Left lung (tissue), 10 donors: Measurements from ENCODE around the gene PAXX. TPM values are rescaled to one million over a fixed set of nuclear protein-coding genes. Genes with fewer than 3 reads are reported as not detected.

Source experiments
- ATAC-seq: fragments of 200-7000 bp; cut with Tn5 transposase; one replicate; pipeline ENCODE4 v1.9.1; 2020; ENCODE audit warnings: moderate library complexity
- DNase-seq, 4 donors: peaks; one replicate each; pipeline ENCODE4 v3.0.0-alpha.2; 2013 to 2020
- H3K27ac ChIP-seq, 2 donors: fragments of 200-600 bp; sonication (generic) in 1 of 2; one replicate each; pipeline versions ENCODE4 v1.5.0 to v1.8.0; 2020 to 2021
- H3K27me3 ChIP-seq, 2 donors: fragments of 200-600 bp; sonication (generic) in 1 of 2; one replicate each; pipeline versions ENCODE4 v1.5.0 to v1.8.0; 2020 to 2021
- H3K36me3 ChIP-seq, 2 donors: fragments of 200-600 bp; sonication (generic) in 1 of 2; one replicate each; pipeline versions ENCODE4 v1.5.0 to v1.8.0; 2020 to 2021
- H3K4me1 ChIP-seq, 2 donors: fragments of 200-600 bp; one replicate each; pipeline ENCODE4 v1.8.0; 2021
- H3K4me3 ChIP-seq, 2 donors: fragments of 200-600 bp; sonication (generic) in 1 of 2; one replicate each; pipeline versions ENCODE4 v1.5.0 to v1.8.0; 2020 to 2021; ENCODE audit warnings: mild to moderate bottlenecking in 1 of 2
- H3K9me3 ChIP-seq, 2 donors: fragments of 200-600 bp; sonication (generic) in 1 of 2; one replicate each; pipeline versions ENCODE4 v1.5.0 to v1.8.0; 2020 to 2021
- intact Hi-C, 2 donors: fragments of 100-400 bp; cut with DNase I; formaldehyde crosslinking; loops; one replicate each; pipeline versions ENCODE4 v1.11.2 to v1.14.2; 2022
- polyA plus RNA-seq, 6 donors: library from polyadenylated mRNA; unstranded; fragments of 120-200 nt; gene quantifications; one replicate each; pipeline ENCODE4 v1.2.1, GENCODE V29; 2013; ENCODE audit not compliant: insufficient read length in 6 of 6
- total RNA-seq, 2 donors: library from RNA; stranded (reverse); fragmentation: NEBNext Ultra II Directional; extraction: Animal tissue kit (Norgen Biotek cat#: 25700); gene quantifications; one replicate each; pipeline ENCODE4 v1.2.1, GENCODE V29; 2021
- TF ChIP-seq, protein P1 (sequence below), 2 donors: fragments of 200-600 bp; sonication (generic) in 1 of 2; IDR thresholded peaks; one replicate each; pipeline versions ENCODE4 v1.5.0 to v1.8.0; 2021; ENCODE audit warnings: antibody characterized with exemption in 2 of 2
- donor health status: DM: no; HTN: yes; CAD: no.
- donor health status: DM: no; HTN: no; CAD: no.

The PAXX gene
- total and polyA plus RNA-seq, 8 donors: 28.1 to 56.6 (median 34.2) TPM

DNA sequence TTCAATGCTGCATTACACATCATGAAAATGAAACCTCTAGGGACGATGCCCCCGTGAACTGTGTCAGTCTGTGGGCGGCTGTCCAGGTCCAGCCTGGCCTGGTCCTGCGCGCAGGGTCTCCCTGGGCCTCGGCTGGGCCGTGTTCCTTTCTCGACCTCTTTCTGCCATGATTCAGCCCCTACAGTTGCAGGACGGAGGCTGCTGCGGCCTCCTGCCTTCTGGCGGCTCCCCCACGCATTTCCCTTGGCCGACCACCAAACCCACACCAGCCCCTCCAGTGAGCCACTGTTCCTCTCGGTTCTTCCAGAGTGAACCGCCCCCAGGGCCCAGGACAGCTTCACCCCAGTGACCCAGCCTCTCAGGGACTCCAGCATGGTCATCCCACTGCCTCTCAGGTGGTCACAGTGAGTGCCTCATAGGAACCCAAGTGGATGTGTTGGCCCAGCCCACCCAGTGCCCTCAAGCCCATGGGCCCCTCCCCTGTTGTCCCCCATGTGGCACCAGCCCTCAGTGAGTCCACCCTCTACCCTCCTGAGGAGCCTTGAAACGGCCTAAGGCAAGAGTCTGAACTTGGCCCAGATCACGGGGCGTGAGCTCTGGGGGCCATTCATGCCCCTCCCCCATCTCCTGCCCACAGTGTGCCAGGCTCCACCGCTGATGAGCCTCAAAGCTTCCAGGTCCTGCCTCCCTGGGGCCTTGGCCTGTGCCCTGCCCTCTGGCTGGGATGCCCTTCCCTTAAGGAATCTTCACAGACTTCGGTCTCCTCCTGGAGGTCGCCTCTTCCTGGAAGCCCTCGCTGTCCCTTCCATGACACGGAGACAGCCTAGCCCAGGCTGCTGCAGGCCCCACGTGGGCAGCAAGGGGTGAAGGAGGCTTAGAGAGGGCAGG lies 14.1 kb downstream of the PAXX start:
- no peaks in the 10 kb centered on the region for H3K27me3 ChIP-seq
- no peak overlapping the region for H3K4me3 ChIP-seq
- DNase-seq: no peak
- intact Hi-C loops: no loop called here
- H3K4me1 ChIP-seq: peaks cover 0 to 1% of the 10 kb centered on the region in 2 donors
- peaks cover 0 to 23% of the 10 kb centered on the region in 2 donors for H3K36me3 ChIP-seq
- TF ChIP-seq, protein P1, sequence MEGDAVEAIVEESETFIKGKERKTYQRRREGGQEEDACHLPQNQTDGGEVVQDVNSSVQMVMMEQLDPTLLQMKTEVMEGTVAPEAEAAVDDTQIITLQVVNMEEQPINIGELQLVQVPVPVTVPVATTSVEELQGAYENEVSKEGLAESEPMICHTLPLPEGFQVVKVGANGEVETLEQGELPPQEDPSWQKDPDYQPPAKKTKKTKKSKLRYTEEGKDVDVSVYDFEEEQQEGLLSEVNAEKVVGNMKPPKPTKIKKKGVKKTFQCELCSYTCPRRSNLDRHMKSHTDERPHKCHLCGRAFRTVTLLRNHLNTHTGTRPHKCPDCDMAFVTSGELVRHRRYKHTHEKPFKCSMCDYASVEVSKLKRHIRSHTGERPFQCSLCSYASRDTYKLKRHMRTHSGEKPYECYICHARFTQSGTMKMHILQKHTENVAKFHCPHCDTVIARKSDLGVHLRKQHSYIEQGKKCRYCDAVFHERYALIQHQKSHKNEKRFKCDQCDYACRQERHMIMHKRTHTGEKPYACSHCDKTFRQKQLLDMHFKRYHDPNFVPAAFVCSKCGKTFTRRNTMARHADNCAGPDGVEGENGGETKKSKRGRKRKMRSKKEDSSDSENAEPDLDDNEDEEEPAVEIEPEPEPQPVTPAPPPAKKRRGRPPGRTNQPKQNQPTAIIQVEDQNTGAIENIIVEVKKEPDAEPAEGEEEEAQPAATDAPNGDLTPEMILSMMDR (IDR thresholded peaks at IDR 0.05): no peak
- H3K27ac ChIP-seq: no peak overlapping the region
- ATAC-seq: no peak
- peaks cover 0 to 4% of the 10 kb centered on the region in 2 donors for H3K9me3 ChIP-seq

- Histone ChIP-seq H3K4me3 (no peak overlapping the region), H3K9me3 (peaks cover 0 to 4% of the 10 kb centered on the region in 2 donors), H3K36me3 (peaks cover 0 to 32% of the 10 kb centered on the region in 2 donors), H3K27me3 (no peaks in the 10 kb centered on the region), H3K4me1 (no peaks in the 10 kb centered on the region), H3K27ac (no peak overlapping the region)
- TF ChIP-seq, protein P1 (IDR thresholded peaks at IDR 0.05): no peak
- DNase-seq (no peak), ATAC-seq (peak; percentile 64)
- intact Hi-C loops: no loop called here
Measured at GRCh38 chr9:137007108-137007815, 15.0 kb downstream of the PAXX start.

DNA sequence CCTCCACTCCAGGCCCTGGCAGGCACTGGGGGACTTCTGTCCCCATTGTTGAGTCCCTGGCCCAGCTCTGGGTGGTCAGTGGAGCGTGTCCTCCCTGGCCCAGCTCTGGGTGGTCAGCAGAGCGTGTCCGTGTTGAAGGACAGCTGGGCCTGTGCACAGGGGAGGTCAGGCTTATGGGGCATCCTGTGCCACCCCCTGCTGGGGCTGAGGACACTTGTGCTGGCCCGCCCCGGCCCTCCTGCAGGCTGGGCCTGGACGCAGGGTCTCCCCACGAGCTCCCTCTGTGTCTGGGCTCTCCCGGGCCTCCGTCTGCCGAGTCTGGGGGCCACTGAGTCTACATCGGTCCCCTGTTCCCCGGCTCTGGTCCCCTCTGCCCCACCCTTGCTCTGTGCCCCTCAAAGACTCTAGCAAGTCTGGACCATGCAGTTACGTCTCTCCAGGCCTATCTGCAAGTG lies 15.6 kb downstream of the PAXX start:
- no peaks in the 10 kb centered on the region for H3K4me1 ChIP-seq
- intact Hi-C loops: no loop called here
- TF ChIP-seq, protein P1 (IDR thresholded peaks at IDR 0.05): no peak
- peaks cover 0 to 38% of the 10 kb centered on the region in 2 donors for H3K36me3 ChIP-seq
- peaks cover 0 to 4% of the 10 kb centered on the region in 2 donors for H3K9me3 ChIP-seq
- DNase-seq: no peak
- no peaks in the 10 kb centered on the region for H3K27me3 ChIP-seq
- no peak overlapping the region for H3K4me3 ChIP-seq
- ATAC-seq: no peak
- H3K27ac ChIP-seq: no peak overlapping the region

DNA sequence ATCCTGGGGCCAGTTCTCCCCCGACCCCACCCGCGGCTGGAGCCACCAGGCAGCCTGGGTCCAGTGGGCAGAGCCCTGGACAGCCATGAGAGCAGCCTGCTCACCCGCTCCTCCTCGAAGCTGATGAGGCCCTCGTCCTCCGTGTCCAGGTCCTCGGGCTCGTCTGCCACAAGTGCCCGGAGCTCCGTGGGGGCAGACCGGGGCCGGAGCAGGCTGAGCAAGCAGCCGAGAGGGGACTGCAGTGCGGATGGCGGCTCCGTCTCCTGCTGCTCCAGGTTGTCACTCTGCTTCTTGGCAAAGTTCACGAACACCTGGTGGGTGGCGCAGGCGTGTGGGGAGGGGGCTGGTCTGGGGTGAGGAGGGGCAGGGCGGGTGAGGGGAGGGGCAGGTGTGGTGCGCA lies 16.1 kb downstream of the PAXX start:
- DNase-seq: no peak
- intact Hi-C loops: no loop called here
- Histone ChIP-seq H3K4me3 (no peak overlapping the region), H3K9me3 (peaks cover 0 to 4% of the 10 kb centered on the region in 2 donors), H3K36me3 (peaks cover 0 to 43% of the 10 kb centered on the region in 2 donors), H3K27ac (no peak overlapping the region), H3K4me1 (no peaks in the 10 kb centered on the region), H3K27me3 (no peaks in the 10 kb centered on the region)
- ATAC-seq: no peak
- TF ChIP-seq, protein P1 (IDR thresholded peaks at IDR 0.05): no peak

DNA sequence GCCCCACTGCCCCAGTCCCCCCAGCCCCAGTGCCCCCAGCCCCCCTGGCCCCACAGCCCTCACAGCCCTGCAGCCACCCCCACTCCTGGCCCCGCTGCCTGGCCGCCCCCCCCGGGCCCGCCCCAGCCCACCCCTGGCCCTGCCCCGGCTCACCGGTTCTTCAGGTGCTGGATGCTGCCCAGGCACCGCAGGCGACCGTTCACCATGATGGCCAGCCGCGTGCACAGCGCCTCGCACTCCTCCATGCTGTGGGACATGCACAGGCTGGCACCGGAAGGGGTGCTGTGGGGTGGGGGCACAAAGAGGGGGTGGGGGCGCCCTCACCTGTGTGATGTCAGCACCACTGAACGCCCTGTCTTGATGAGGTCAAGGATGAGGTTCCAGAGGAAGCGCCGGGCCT lies 17.0 kb downstream of the PAXX start:
- Histone ChIP-seq H3K36me3 (peaks cover 0 to 52% of the 10 kb centered on the region in 2 donors), H3K27me3 (no peaks in the 10 kb centered on the region), H3K4me1 (no peaks in the 10 kb centered on the region), H3K27ac (no peak overlapping the region), H3K9me3 (peaks cover 0 to 4% of the 10 kb centered on the region in 2 donors), H3K4me3 (no peak overlapping the region)
- TF ChIP-seq, protein P1 (IDR thresholded peaks at IDR 0.05): no peak
- ATAC-seq (no peak), DNase-seq (no peak)
- intact Hi-C loops: no loop called here
